ENCODE measurements around the gene GJB1. TPM values are rescaled to one million over a fixed set of nuclear protein-coding genes. Genes with fewer than 3 reads are reported as not detected.
A peak's percentile ranks its signal among the peaks of the same experiment; 100 is the strongest.

Gene GJB1
- total RNA-seq, 1 donor from 2014 or later: not detected

DNA sequence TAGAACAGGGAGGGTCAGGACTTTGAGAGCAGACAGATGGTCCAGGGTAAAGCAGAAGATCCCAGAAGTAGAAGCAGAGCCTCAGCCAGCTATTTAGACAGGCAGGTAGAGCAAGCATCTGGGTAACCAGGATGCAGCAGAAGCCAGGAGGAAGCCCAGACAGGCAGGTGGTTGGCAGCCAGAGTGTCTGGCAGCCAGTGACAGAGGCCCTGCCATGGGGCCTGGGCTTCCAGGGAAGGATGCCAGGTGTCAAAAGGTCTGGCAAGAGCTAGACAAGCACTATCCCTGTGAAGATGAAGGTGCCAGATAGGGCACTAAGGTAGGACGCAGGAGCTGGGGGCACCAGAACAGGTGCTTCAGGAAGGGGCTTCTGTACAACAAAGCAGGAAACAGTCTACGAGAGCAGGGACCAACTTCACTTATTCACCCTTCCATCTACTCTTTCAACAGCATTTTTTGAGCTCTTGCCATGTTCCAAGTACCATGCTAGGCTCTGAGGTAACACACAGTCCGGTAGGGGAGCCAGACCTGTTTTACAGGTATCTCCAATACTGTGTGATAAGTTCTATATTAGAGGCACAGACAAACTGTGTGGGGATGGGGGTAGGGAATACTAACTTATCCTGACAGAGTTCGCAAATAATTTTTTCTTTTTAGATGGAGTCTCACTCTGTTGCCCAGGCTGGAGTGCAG lies 38.1 kb upstream of the GJB1 start:
- Histone ChIP-seq H3K27me3 (ENCODE audit: control insufficient read depth, insufficient read depth, low read length) (no peaks in the 10 kb centered on the region), H3K4me3 (ENCODE audit: low read depth, low read length) (no peak overlapping the region), H3K36me3 (ENCODE audit: control insufficient read depth, insufficient read depth, low read length) (no peaks in the 10 kb centered on the region)
- FAIRE-seq: no peak
- TF ChIP-seq, protein P1, sequence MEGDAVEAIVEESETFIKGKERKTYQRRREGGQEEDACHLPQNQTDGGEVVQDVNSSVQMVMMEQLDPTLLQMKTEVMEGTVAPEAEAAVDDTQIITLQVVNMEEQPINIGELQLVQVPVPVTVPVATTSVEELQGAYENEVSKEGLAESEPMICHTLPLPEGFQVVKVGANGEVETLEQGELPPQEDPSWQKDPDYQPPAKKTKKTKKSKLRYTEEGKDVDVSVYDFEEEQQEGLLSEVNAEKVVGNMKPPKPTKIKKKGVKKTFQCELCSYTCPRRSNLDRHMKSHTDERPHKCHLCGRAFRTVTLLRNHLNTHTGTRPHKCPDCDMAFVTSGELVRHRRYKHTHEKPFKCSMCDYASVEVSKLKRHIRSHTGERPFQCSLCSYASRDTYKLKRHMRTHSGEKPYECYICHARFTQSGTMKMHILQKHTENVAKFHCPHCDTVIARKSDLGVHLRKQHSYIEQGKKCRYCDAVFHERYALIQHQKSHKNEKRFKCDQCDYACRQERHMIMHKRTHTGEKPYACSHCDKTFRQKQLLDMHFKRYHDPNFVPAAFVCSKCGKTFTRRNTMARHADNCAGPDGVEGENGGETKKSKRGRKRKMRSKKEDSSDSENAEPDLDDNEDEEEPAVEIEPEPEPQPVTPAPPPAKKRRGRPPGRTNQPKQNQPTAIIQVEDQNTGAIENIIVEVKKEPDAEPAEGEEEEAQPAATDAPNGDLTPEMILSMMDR (IDR thresholded peaks at IDR 0.05; ENCODE audit: insufficient read depth, low read length, severe bottlenecking): no peak
- DNase-seq (ENCODE audit: low read depth): peak; percentile 9

DNA sequence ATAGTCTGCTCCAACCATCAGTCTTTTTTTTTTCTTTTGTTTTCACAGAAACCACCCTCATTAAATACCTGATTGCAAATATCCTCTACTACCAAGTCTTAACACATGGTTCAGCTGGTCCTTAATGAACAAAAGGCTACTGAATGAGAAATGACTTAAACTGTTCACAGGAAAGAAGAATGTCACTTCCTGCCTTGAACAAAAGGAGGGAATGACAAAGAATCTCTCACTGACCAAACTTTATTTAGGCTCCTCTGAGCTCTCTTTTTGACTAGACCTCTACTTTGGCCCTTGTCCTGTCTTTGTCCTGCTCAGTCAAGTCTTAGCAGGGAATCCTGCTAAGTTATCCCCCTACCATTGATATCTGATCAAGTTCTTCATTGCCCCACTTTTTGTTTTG lies 31.8 kb upstream of the GJB1 start:
- TF ChIP-seq, protein P1 (IDR thresholded peaks at IDR 0.05; ENCODE audit: insufficient read depth, low read length, severe bottlenecking): no peak
- Histone ChIP-seq H3K36me3 (ENCODE audit: control insufficient read depth, insufficient read depth, low read length) (no peaks in the 10 kb centered on the region), H3K4me3 (ENCODE audit: low read depth, low read length) (no peak overlapping the region), H3K27me3 (ENCODE audit: control insufficient read depth, insufficient read depth, low read length) (no peaks in the 10 kb centered on the region)
- FAIRE-seq (no peak), DNase-seq (ENCODE audit: low read depth) (no peak)

DNA sequence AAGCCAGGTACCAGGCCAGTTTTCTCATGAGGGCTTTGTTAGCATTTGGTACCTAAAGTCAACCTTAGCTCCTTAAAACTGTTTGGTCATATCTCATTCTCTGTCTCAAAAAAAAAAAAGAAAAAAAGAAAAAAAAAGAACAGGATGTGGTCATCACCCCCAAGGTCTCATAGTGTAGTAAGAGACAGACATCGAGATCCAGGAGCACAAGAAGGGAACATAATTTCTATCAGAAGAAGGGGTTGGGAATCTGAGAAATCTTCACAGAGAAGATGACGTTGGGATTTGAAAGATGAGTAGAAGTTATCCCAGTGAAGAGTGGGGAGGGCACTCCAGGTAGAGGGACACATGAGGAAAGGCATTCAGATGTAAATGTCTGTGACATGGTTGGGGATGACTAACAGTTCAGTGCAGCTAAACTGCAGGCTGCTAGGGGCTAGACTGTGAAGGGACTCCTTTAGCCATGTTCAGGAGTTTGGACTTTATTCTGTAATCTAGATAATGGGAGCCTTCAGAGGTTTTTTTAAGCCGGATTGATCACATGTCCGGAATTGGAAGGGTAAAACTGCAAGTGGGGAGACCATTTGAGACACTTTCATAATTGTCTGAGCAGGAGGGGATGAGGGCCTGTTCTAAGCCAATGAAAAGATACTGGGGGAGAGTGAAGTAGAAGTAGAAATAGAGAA lies 26.9 kb upstream of the GJB1 start:
- no peak overlapping the region for H3K4me3 ChIP-seq (ENCODE audit: low read depth, low read length)
- no peaks in the 10 kb centered on the region for H3K27me3 ChIP-seq (ENCODE audit: control insufficient read depth, insufficient read depth, low read length)
- TF ChIP-seq, protein P1 (IDR thresholded peaks at IDR 0.05; ENCODE audit: insufficient read depth, low read length, severe bottlenecking): no peak
- FAIRE-seq: no peak
- DNase-seq (ENCODE audit: low read depth): no peak
- H3K36me3 ChIP-seq (ENCODE audit: control insufficient read depth, insufficient read depth, low read length): no peaks in the 10 kb centered on the region

DNA sequence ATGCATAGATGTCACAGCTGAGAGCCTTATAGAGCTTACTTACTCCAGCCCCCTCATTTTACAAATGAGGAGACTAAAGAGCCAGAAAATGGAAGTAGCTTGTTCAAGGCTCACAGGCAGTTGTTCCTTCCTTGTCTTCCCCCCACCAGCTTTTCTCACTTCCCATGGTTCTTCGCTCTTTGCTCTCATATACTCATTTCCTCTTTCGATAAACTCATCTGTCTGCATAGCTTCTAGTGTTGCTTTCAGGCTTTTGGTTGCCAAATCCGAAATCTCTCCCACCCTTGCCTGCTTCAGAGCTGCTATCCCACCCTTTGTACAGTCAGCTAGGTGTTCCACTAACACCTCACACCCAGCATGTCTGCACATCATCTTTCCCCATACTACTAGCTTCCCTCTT lies 25.0 kb upstream of the GJB1 start:
- Histone ChIP-seq H3K4me3 (ENCODE audit: low read depth, low read length) (no peak overlapping the region), H3K27me3 (ENCODE audit: control insufficient read depth, insufficient read depth, low read length) (no peaks in the 10 kb centered on the region), H3K36me3 (ENCODE audit: control insufficient read depth, insufficient read depth, low read length) (no peaks in the 10 kb centered on the region)
- FAIRE-seq: no peak
- DNase-seq (ENCODE audit: low read depth): no peak
- TF ChIP-seq, protein P1 (IDR thresholded peaks at IDR 0.05; ENCODE audit: insufficient read depth, low read length, severe bottlenecking): no peak

DNA sequence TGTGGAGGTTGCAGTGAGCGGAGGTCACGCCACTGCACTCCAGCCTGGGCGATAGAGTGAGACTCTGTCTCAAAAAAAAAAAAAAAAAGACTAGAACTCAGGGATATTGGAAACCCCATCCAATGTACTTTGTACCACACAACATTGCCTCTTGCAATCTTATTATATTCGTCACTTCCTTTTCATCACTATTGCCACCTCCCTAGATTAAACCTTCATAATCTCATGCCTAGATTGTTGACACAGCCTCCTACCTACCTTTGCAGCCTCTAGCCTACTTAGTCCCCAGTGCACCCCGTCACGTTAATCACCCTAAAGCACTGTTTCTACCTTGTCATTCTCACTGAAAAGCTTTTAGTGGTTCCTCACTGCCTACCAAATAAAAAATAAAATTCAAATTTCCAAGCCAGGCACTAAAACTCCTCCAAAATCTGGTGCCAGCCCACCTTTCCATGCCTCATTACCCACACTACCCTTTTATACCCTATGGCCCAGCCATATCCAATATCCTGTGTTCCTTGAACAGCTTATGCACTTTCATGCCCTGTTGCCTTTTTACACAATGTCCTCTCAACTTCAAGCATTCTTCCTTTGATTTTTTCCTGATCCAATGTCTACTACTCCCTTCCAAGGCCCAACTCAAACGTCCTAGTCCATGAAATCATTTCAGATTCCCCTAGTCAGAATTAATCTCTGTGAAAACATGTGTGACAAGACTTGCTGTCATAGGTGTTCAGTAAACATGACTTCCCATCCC lies 23.6 kb upstream of the GJB1 start:
- TF ChIP-seq, protein P1 (IDR thresholded peaks at IDR 0.05; ENCODE audit: insufficient read depth, low read length, severe bottlenecking): no peak
- Histone ChIP-seq H3K36me3 (ENCODE audit: control insufficient read depth, insufficient read depth, low read length) (no peaks in the 10 kb centered on the region), H3K4me3 (ENCODE audit: low read depth, low read length) (no peak overlapping the region), H3K27me3 (ENCODE audit: control insufficient read depth, insufficient read depth, low read length) (no peaks in the 10 kb centered on the region)
- FAIRE-seq (no peak), DNase-seq (ENCODE audit: low read depth) (no peak)
